ENCODE results near the gene NR2C2AP.

NR2C2AP gene

DNA sequence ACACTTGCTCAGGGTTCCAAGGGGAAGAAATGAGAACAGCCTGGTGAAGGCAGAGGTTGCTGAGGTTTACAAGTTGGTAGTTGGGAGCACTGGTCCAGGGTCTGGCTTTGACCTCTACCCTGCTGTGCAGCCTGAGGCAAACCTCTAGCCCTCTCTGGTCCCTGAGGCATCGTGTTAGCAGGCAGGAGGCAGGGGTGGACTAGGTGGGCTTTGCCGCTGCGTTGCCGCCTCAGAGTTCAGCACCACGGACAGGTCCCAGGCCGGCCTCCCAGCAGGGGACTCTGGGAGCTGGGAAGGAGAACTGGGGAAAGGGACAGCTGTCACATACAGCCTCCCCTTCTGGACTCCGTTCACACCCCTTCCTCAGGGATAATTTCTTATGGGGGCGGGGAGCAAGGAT, 11.7 kb upstream of the NR2C2AP start:
- DNase-seq (ENCODE audit: low spot score): peak; percentile 38

- DNase-seq (ENCODE audit: low spot score): no peak
Observed at GRCh38 chr19:19214159-19214490, 10.9 kb upstream of the NR2C2AP start.

GRCh38 chr19:19213426-19214158, 10.4 kb upstream of the NR2C2AP start:
- DNase-seq (ENCODE audit: low spot score): no peak

DNA sequence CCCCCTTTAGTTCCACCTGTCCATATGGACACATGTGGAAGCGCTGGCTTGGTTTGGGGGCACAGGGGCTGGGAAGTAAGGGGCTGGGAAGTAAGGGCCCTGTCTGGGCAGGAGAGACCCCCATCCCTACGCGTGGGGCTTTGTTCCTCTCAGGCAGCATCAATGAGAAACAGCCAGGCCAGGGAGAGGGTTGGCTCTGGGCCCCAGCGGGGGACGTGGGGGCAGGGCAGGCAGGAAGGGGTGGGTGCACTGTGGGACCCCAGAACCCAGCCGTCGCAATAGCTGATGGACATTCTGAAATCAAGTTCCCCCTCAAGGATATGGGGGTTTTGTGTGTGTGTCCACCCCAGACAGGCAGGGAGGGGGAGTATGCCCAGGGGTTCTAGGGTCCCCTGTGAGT, 9.7 kb upstream of the NR2C2AP start:
- no peak for DNase-seq (ENCODE audit: low spot score)

DNA sequence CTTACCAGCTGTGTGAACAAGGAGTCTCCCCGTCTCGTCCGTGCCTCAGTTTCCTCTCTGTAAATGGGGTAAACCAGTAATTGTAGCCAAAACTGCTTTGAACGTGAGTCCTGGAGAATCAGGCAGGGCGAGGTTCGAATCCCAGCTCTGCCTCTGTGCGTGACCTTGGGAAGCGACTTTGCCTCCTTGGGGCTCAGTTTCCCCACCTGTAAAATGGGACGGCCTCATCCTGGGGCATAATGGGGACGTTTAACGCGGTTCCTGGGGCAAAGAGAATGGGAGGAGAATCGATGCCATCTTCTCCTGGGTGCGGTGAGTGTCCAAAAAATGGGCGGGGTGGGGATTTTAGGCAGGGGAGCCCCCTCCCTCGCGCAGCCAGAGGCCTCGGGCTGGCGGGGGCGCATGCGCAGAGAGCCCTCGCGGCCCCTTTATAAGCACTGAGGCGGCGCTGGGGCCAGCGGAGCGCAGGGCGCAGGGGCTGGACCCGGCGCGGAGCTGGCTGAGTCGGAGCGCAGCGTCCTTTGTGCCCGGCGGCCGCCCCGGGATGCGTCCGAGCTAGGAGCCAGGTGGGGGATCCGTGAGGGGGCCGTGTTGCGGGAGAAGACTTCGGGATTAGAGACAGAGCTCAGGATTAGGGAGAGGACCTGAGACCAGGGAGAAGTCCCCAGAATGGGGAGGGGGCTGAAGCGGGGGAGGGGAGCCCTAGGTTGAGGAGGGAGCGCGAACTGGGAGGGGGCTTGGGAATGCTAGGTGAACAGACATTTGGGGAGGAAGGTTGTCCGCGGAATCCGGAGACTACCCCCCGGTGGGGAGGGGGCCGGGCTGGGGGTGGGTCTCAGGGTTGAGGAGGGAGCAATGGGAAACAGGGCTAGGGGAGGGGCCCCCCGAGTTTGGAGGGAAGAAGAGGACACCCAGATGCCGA, 8.5 kb upstream of the NR2C2AP start, which contains the start of gene NCAN:
Gene NCAN (plus strand): TSS at position 460 of the 922 bp plus-strand sequence. CDS start 4,996 bp downstream, outside the sequence.
- no peak for DNase-seq (ENCODE audit: low spot score)

DNA sequence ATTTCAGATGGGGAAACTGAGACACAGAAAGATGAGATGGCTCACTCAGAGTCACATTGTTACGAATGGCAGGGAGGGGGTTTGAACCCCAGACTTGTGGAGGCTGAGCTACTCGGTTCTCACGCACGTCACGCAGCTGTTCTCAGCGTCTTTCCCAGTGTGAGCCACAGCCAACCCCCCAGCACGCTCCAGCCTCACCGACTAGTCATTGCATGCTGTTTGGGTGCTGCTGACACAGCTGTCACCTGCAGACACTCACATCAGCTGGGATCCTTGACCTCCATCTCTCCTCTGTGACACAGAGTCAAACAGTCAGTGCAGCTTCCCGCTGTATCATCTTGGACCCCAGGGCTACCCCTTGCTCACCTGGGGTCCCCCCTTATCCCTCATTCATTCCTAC, 6.2 kb upstream of the NR2C2AP start:
- no peak for DNase-seq (ENCODE audit: low spot score)

- no peak for DNase-seq (ENCODE audit: low spot score)
Observed at GRCh38 chr19:19207637-19208572, 4.7 kb upstream of the NR2C2AP start.

DNA sequence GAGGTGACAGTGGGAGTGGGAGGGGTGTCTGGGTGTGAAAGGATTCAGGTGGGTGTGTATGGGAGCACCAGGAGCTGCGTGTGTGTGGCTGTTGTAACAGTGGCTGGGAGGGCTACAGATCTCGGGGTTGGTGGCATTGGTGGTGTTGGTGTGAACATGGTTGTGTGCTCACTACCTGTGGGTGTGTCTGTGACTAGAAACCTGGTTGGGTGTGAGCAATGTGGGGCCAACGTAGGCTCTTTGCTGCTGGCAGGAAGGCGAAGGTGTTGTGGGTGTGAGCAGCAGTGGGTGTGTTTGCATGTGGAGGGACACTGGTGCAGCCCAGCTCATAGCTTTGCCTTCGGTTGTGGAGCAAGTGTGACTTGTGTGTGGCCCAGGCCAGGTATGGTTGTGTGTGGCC, 3.7 kb upstream of the NR2C2AP start:
- DNase-seq (ENCODE audit: low spot score): no peak

DNA sequence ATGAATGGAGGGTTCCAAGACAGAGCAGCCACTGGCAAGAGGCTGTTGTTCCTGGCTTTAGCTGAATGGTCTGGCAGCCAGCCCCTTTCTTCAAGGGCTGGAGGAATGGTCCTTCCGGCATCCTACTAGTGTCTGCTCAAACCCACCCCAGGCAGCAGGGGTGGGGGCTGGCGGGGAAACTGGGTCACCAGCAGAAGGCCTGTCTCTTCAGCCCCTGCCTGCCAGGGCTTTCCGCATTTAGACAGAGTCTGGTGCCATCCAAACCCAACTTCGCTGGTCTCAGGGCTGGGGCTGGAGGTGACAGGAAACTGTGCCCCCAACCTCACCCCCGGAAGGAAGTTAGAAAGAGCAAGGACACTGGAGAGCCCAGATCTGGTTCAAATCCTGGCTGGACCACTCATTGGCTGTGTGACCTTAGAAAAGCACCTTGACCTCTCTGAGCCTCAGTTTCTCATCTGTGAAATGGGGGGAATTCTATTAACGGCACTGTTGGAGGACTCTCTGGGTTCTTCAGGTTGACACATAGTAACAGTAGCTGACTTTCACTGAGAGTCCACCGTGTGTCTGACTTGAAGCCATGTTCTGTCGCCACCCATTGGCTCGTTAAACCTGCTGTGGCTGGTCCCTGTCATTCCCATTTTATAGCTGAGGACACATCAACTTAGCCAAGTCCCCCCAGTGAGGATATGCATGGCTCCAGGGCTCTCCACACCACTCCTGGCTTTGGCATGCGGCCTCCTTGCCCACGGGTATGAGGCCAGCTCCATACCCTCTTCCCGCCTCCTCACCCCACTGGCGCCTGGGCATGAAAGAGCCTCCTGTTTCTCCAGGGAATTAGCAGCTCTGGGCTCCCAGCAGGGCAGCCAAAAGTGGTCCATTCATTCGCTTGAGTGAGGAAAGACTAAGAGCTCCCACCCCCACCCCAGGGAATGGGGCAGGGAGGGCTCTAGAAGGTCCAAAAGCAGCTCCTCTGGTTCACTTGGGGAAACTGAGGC, 2.5 kb upstream of the NR2C2AP start:
- DNase-seq (ENCODE audit: low spot score): no peak

- no peak for DNase-seq (ENCODE audit: low spot score)
Observed at GRCh38 chr19:19204181-19204580, 967 bp upstream of the NR2C2AP start.

- DNase-seq (ENCODE audit: low spot score): no peak
Observed at GRCh38 chr19:19202707-19203011, 555 bp downstream of the NR2C2AP start.

DNA sequence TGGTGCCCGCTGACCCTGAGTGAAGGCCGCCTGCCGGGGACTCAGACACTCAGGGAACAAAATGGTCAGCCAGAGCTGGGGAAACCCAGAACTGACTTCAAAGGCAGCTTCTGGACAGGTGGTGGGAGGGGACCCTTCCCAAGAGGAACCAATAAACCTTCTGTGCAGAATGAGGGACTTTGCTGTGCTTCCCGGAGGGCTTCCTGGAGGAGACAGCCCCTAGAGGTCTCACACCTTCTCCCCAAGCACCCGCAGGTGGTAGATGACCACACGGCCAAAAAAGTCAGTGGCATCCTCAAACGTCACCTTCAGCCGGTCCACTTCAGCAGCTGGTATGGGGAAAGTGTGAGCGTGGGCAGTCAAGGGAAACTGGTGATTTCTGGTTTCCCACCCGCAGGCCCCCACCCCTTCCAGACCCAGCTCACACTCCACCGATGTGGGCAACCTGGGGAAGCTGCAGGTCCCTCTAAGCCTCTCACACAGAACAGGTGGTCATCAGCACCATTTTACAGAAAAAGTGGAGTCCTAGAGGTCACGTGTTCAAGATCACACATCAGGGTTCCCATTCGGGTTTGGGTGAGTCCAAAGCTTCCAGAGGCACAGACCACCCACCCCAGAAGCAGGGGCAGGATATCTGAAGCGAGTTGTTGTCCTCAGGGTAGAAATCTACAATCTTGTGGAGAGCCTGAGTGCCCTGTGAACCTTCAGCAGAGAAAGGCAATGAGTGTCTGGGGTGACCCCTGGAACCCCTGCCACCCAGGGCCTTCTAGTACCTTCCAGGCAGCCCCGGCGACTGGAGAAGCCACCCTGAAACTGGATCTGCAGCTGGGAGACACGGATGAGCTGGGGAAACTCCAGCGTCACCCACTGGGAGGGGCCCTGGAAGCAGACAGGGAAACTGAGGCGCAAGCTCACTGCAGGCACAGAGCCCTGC, 1.2 kb downstream of the NR2C2AP start:
- no peak for DNase-seq (ENCODE audit: low spot score)

GRCh38 chr19:19193926-19194325, 9.3 kb downstream of the NR2C2AP start:
- DNase-seq (ENCODE audit: low spot score): peak; percentile 48

GRCh38 chr19:19192910-19193423, 10.2 kb downstream of the NR2C2AP start:
- no peak for DNase-seq (ENCODE audit: low spot score)

GRCh38 chr19:19192078-19192882, 10.9 kb downstream of the NR2C2AP start, which contains the start of the genes BORCS8 and RFXANK:
Gene BORCS8, minus strand, starts transcription at chr19:19192152. Its CDS starts 35 bp downstream, at chr19:19192117.
Gene RFXANK, plus strand, starts transcription at chr19:19192258. Its CDS starts 1,689 bp downstream, at chr19:19193947.
- peak; percentile 100 for DNase-seq (ENCODE audit: low spot score)

- DNase-seq (ENCODE audit: low spot score): no peak
Observed at GRCh38 chr19:19191768-19192077, 11.5 kb downstream of the NR2C2AP start.

DNA sequence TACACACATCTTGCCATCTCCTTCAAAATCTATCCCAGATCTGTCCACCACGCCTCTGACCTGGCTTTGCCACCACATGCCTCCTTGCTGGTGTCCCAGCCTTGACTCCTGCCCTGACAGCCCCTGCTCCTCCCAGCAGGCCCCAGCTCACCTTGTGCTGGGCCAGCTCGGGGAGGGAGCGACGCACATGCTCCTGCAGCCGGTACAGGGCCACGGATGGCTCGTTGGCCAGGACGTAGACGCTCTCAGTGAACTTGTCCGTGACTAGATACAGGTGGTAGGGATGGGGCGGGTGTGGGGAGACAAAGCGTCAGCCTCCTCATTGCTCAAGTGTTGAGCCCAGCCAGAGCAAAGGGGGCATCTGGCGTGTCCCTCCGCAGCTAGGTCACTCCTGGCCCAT, 16.5 kb downstream of the NR2C2AP start:
- DNase-seq (ENCODE audit: low spot score): no peak

- DNase-seq (ENCODE audit: low spot score): no peak
Observed at GRCh38 chr19:19185853-19186740, 17.1 kb downstream of the NR2C2AP start.
